ENCODE measurements around the gene FGF12. TPM values are rescaled to one million over a fixed set of nuclear protein-coding genes. Genes with fewer than 3 reads are reported as not detected.
"Not testable (repeated sequence)": the region's sequence is repeated elsewhere in the genome, so short reads cannot be mapped to it uniquely, and the experiment has no call there.

Gene FGF12
- total RNA-seq, 2 experiments from 2014 or later: not detected

DNA sequence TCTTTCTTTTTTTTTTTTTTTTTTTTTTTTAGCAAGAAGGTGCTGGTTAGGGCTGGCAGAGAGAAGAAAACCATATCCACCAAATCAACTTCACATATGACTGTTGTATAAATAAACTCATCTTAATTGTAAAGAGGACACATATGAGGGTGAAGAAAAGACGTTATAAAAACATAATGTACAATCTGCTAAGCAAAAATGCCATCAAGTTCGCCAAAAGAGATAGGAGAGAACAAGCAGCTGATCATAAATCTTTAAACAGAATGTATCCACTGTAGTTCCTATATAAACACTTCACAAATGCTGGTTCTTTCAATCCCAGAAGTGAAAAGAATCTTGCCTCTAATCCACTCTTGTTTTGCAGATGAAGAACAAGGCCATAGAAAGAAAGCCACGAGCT lies 9.2 kb downstream of the FGF12 start:
- Mint-ChIP-seq H3K4me1 (no peaks in the 10 kb centered on the region), H3K27me3 (no peaks in the 10 kb centered on the region), H3K4me3 (no peak overlapping the region), H3K9me3 (no peaks in the 10 kb centered on the region), H3K27ac (no peak overlapping the region), H3K36me3 (ENCODE audit: low read depth) (no peaks in the 10 kb centered on the region)
- ChIA-PET CTCF (no interaction called here), POLR2A (no interaction called here)
- no peak for DNase-seq

DNA sequence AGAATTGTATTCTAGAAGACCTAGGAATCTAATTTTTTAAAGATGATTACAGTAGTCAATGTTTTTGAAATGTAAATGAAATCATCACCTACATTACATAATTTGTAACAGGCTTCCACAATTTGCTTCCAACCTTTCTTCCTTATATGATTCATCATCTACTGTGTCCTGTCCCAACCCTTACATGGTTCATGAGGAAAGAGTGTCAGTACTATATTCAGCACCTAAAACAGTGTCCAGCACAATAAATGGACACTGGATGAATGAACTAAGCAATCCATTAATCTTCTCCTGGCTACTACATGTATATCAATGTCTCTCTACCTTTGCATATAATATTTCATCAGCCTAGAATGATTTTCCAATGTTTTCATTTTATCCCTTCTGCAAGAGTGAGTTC lies 12.2 kb downstream of the FGF12 start:
- no peaks in the 10 kb centered on the region for H3K9me3 Mint-ChIP-seq
- H3K27ac Mint-ChIP-seq: no peak overlapping the region
- H3K36me3 Mint-ChIP-seq (ENCODE audit: low read depth): no peaks in the 10 kb centered on the region
- no peaks in the 10 kb centered on the region for H3K27me3 Mint-ChIP-seq
- CTCF ChIA-PET: no interaction called here
- no peak for DNase-seq
- POLR2A ChIA-PET: no interaction called here
- no peaks in the 10 kb centered on the region for H3K4me1 Mint-ChIP-seq
- H3K4me3 Mint-ChIP-seq: no peak overlapping the region

DNA sequence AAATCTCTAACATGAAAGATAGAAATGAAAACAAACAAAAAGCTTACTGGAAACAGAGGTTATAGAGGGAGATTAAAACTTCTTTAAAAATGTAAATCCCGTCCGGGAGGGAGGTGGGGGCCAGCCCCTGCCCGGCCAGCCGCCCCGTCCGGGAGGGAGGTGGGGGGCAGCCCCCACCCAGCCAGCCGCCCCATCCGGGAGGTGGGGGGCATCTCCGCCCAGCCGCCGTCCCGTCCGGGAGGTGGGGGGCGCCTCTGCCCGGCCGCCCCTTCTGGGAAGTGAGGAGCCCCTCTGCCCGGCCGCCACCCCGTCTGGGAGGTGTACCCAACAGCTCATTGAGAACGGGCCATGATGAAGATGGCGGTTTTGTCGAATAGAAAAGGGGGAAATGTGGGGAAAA lies 16.2 kb downstream of the FGF12 start:
- H3K9me3 Mint-ChIP-seq; H3K4me1 Mint-ChIP-seq; DNase-seq; H3K36me3 Mint-ChIP-seq (ENCODE audit: low read depth); H3K27me3 Mint-ChIP-seq; POLR2A ChIA-PET; H3K4me3 Mint-ChIP-seq; CTCF ChIA-PET; H3K27ac Mint-ChIP-seq: not testable (repeated sequence)

DNA sequence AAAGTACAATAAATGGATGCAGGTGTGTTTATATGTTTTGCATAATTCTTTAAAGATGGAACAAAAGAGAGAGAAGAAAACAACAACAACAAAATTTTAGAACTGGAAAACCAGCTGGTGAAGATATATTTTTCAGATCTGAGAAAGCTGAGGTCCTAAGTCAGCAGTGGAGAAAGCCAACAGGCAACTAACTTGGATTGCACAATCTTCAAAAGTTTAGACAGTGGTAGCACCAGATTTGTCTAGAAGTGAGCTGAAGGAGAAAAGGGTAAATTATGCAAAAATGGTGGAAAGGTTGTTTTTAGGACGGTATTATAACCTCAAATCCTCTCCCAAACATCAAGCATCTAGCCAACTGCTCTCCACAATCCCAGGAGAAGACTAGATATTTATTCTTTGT lies 17.0 kb downstream of the FGF12 start:
- H3K27ac Mint-ChIP-seq: no peak overlapping the region
- ChIA-PET POLR2A (no interaction called here), CTCF (no interaction called here)
- no peaks in the 10 kb centered on the region for H3K4me1 Mint-ChIP-seq
- no peaks in the 10 kb centered on the region for H3K9me3 Mint-ChIP-seq
- no peaks in the 10 kb centered on the region for H3K36me3 Mint-ChIP-seq (ENCODE audit: low read depth)
- H3K4me3 Mint-ChIP-seq: no peak overlapping the region
- no peaks in the 10 kb centered on the region for H3K27me3 Mint-ChIP-seq
- no peak for DNase-seq

DNA sequence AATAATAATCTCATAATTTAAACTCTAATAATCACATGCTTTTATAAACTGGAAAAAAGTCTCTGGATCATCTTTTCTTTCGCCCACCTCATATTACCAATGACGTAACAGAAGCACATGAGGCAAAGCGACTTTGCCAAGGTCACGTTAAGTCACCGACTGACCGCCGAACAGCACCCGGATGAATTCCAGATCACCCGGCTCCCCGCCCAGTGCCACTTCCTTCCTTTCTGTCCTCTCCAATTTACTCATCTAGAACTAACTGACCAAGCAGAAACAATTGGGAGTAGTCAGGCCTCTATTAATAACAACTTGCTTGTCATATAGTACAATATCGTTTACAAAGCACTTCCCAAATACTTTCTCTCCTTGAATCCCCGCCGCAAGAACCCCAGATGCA lies 21.1 kb downstream of the FGF12 start:
- no peaks in the 10 kb centered on the region for H3K36me3 Mint-ChIP-seq (ENCODE audit: low read depth)
- ChIA-PET POLR2A (no interaction called here), CTCF (no interaction called here)
- H3K27ac Mint-ChIP-seq: no peak overlapping the region
- no peak for DNase-seq
- H3K4me1 Mint-ChIP-seq: no peaks in the 10 kb centered on the region
- H3K4me3 Mint-ChIP-seq: no peak overlapping the region
- no peaks in the 10 kb centered on the region for H3K9me3 Mint-ChIP-seq
- peaks cover 2% of the 10 kb centered on the region for H3K27me3 Mint-ChIP-seq

DNA sequence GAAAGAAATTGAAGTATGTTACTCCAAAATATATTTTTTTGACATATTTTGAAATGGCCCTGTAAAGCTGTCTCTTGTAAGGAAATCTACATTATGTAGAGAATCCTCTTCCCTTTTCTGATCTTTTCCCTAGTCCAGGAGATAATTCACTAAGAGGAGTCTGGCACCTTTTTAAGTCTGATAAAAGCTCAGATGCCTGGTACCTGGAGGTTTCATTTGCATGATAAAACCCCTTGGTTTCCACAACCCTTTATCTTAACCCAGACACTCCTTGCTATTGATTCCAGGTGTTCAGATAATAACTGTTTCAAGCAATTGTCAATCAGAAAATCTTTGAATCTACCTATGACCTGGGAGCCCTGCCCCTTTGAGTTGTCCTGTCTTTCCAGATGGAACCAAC lies 26.5 kb downstream of the FGF12 start:
- Mint-ChIP-seq H3K27ac (no peak overlapping the region), H3K4me1 (no peaks in the 10 kb centered on the region), H3K36me3 (ENCODE audit: low read depth) (no peaks in the 10 kb centered on the region), H3K27me3 (peaks cover 2% of the 10 kb centered on the region), H3K4me3 (no peak overlapping the region), H3K9me3 (no peaks in the 10 kb centered on the region)
- no peak for DNase-seq
- ChIA-PET CTCF (no interaction called here), POLR2A (no interaction called here)

DNA sequence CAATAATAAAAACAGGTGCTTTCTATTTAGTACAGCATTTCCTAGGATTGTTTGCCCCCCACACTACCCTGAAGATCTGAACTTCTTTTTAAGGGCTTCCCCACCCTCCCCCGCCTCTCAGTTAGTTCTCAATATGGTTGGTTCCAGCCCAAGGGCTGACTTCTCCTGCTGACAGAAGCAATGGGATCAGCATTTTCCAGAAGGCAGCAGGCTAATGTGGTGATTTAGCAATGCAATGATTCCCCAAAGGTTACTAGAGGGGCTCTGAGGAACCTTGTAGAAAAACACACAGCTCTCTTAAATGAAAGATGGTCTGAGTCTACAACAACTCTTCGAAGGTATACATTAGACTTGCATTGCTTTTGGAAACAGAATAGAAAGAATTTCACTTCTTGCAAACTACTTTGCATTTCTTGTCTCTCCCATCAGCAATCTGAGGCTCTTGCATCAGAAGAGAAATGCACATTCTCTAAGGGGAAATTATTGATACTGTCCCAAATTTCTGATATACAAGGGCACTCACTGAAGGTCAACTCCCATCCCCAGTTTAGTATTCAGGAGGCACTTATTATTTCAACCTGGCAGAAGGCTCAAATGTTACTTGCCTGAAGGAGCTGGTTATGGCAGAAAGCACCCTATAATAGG lies 30.3 kb downstream of the FGF12 start:
- Mint-ChIP-seq H3K36me3 (ENCODE audit: low read depth) (no peaks in the 10 kb centered on the region), H3K4me1 (no peaks in the 10 kb centered on the region), H3K9me3 (no peaks in the 10 kb centered on the region), H3K27ac (no peak overlapping the region), H3K4me3 (no peak overlapping the region), H3K27me3 (peaks cover 2% of the 10 kb centered on the region)
- DNase-seq: no peak
- ChIA-PET POLR2A (no interaction called here), CTCF (interaction anchor here (0.6 kb wide), 1 partner anchor 980 kb away, joined by 3 read pairs; no protein-coding TSS in a partner anchor)

DNA sequence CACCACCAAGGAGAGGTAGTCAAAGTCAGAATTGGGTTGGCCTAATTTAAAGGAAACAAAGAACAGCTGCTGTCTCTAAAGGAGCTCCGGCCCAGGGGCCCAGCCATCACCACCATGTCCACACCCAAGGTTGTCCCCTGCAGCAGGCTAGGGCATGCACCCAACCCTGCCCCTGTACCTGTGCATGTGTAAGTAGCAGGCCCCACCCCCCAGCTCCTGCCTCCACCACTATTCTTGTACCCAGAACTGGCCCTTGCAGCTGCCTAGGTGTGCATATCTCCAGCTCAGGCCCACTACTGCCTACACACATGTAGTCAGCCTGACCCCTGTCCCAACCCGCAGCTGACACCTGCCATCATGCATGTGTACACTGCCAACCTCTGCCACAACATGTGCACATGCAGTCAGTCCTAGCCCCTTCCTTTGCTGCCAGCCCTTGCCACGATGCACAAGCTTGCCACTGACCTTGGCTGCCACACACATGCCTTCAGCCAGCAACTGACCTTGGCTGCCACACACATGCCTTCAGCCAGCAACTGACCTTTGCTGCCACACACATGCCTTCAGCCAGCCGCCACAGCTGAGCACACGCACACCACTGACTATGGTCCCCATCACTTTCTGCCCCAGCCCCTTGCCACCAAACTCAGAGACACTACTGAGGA lies 39.7 kb downstream of the FGF12 start:
- CTCF ChIA-PET: no interaction called here
- DNase-seq: no peak
- Mint-ChIP-seq H3K4me3 (no peak overlapping the region), H3K36me3 (ENCODE audit: low read depth) (no peaks in the 10 kb centered on the region), H3K27me3 (no peaks in the 10 kb centered on the region), H3K9me3 (no peaks in the 10 kb centered on the region), H3K27ac (no peak overlapping the region), H3K4me1 (no peaks in the 10 kb centered on the region)
- POLR2A ChIA-PET: no interaction called here

DNA sequence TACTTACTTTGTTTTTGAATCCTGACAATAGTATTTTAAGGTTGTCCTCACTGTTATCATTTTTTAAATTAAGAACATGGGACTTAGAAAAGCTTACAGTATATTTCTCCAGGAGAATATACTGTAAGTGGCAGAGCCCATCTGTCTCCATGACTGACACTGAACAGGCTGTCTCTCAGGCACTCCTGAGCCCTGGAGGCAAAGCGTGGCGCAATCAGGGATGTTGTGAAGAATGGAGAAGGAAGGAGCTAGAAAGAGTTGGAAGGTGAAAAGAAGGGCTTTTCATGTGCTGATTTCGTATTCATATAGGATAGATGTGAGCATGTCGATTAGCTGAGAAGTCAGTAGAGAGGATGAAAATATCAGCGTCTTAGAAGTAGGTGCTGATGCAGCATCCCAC lies 41.5 kb downstream of the FGF12 start:
- H3K4me1 Mint-ChIP-seq: no peaks in the 10 kb centered on the region
- ChIA-PET POLR2A (no interaction called here), CTCF (no interaction called here)
- H3K36me3 Mint-ChIP-seq (ENCODE audit: low read depth): no peaks in the 10 kb centered on the region
- no peak for DNase-seq
- H3K27me3 Mint-ChIP-seq: no peaks in the 10 kb centered on the region
- no peak overlapping the region for H3K27ac Mint-ChIP-seq
- H3K9me3 Mint-ChIP-seq: no peaks in the 10 kb centered on the region
- H3K4me3 Mint-ChIP-seq: no peak overlapping the region

DNA sequence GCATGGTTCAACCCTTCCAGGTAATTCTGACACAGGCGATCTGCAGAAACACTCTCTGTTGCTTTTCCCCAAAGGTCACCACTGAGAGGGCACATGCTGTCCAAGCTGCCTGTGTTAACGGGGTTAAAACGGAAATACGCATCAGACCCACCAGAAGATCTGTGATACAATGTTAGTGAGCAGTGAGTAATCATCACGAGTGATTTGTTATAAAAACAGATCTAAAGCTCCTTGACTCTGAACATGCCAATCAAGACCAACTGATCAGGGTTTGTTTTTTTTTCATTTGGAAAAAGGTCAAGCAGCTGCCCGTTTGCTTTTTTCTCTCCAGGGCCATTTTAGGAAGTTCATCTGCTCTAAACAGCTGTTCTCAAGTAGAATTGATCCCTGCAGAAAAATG lies 43.2 kb downstream of the FGF12 start:
- DNase-seq: no peak
- Mint-ChIP-seq H3K4me3 (no peak overlapping the region), H3K4me1 (no peaks in the 10 kb centered on the region), H3K9me3 (no peaks in the 10 kb centered on the region), H3K36me3 (ENCODE audit: low read depth) (no peaks in the 10 kb centered on the region), H3K27ac (no peak overlapping the region), H3K27me3 (peaks cover 4% of the 10 kb centered on the region)
- CTCF ChIA-PET: no interaction called here
- POLR2A ChIA-PET: no interaction called here

DNA sequence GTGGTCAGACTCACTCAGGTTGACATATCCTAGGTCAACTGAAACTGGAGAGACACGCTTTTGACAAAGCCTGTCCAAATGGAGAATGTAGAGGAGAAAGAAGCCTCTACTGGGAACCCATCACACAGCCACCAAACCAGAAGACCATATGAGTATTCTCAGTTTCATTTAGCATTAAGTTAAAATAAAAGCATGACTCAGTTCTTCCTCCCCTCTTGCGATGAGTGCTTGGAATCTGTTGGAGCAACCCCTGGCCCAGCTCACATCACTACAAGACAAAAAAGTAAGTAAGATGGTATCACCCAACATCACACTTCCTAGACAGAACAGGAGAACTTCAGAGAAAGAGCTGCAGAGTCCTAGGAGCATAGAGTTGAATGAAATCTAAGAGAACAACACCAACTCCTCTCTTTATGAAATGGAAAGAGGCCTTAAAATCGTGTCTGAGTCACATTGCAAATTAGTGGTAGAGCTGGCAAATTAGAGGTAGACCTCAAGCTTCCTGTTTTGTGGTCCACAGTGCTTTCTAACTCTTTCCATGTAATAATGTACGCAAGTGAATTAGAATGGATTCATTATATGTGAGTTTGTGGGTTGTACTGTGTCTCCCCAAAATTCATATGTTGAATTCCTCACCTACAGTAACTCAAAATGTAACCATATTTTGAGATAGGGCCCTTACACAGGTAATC lies 51.2 kb downstream of the FGF12 start:
- Mint-ChIP-seq H3K4me3 (no peak overlapping the region), H3K4me1 (peaks cover 7% of the 10 kb centered on the region), H3K9me3 (no peaks in the 10 kb centered on the region), H3K27ac (no peak overlapping the region), H3K36me3 (ENCODE audit: low read depth) (no peaks in the 10 kb centered on the region), H3K27me3 (peaks cover 7% of the 10 kb centered on the region)
- CTCF ChIA-PET: no interaction called here
- no peak for DNase-seq
- POLR2A ChIA-PET: no interaction called here

DNA sequence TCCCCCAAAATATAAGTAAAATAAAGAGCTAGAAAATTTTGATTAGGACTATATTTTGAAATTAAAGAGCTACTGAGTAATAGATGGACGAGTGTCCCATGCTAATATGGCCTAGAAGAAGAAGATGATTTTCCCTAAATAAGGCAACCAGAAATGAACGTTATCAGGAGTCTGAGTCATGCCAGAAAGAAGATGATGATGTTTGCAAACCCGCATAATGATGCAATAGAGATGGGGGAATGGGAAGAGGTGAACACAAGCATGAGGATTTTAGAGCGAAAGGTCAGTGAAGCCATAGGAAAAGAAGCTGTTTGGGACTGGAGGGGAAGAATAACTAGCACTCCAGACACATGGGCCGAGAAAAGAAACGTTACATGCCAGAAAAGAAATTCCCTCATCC lies 71.7 kb downstream of the FGF12 start:
- no peak for DNase-seq
- H3K27me3 Mint-ChIP-seq: no peaks in the 10 kb centered on the region
- no peaks in the 10 kb centered on the region for H3K9me3 Mint-ChIP-seq
- ChIA-PET CTCF (no interaction called here), POLR2A (no interaction called here)
- H3K4me3 Mint-ChIP-seq: no peak overlapping the region
- no peaks in the 10 kb centered on the region for H3K36me3 Mint-ChIP-seq (ENCODE audit: low read depth)
- H3K27ac Mint-ChIP-seq: no peak overlapping the region
- no peaks in the 10 kb centered on the region for H3K4me1 Mint-ChIP-seq

DNA sequence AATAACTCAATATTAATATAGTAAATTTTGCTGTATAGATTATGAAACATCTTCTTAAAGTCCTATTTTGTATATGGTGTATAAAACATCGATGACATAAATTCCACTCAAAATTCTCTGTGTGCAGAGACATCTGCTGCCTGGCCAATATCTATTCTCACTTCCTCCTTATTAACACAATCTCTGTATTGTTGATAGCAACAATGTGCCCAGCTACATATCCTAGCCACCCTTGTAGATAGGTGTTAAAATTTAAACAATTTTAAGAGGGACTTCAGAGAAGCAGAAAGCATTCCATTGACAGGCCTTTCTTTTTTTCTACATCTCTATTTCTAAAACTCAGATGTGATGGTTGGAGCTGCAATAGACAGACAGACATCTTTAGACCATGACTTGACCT lies 72.3 kb downstream of the FGF12 start:
- POLR2A ChIA-PET: no interaction called here
- CTCF ChIA-PET: no interaction called here
- Mint-ChIP-seq H3K27ac (no peak overlapping the region), H3K9me3 (no peaks in the 10 kb centered on the region), H3K4me3 (no peak overlapping the region), H3K27me3 (no peaks in the 10 kb centered on the region), H3K36me3 (ENCODE audit: low read depth) (no peaks in the 10 kb centered on the region), H3K4me1 (no peaks in the 10 kb centered on the region)
- DNase-seq: no peak

DNA sequence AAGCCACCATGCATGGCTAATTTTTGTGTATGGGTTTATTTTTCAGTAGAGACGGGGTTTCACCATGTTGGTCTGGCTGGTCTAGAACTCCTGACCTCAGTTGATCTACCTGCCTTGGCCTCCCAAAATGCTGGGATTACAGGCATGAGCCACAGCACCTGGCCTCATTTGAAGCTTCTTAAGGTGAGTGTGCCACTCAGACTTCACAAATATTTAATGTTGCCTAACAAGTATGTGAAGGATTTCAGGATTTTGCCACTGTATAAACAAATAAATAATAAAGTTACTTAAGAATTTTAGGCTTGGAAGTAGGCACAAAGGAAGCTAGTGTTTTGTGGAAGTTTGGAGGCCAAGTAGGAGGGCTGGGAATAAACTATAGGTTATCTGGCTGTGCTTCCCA lies 73.5 kb downstream of the FGF12 start:
- POLR2A ChIA-PET: no interaction called here
- Mint-ChIP-seq H3K27ac (no peak overlapping the region), H3K9me3 (no peaks in the 10 kb centered on the region), H3K27me3 (no peaks in the 10 kb centered on the region), H3K4me1 (no peaks in the 10 kb centered on the region), H3K4me3 (no peak overlapping the region), H3K36me3 (ENCODE audit: low read depth) (no peaks in the 10 kb centered on the region)
- DNase-seq: no peak
- CTCF ChIA-PET: no interaction called here
